ENCODE data around the gene PCDHA5.
"Not testable (repeated sequence)": the region's sequence is repeated elsewhere in the genome, so short reads cannot be mapped to it uniquely, and the experiment has no call there.

- TF ChIP-seq CTCF (IDR thresholded peaks at IDR 0.05; ENCODE audit: borderline replicate concordance, extremely low read depth, low read length, poor library complexity, severe bottlenecking); EZH2 (IDR thresholded peaks at IDR 0.05; ENCODE audit: borderline replicate concordance, low read depth, low read length, severe bottlenecking): not testable (repeated sequence)
Measured at GRCh38 chr5:140808241-140808888, 13.0 kb upstream of the PCDHA5 start.
